Measurements from ENCODE around the gene PLEKHA6. TPM values are rescaled to one million over a fixed set of nuclear protein-coding genes. Genes with fewer than 3 reads are reported as not detected.

The PLEKHA6 gene
- total RNA-seq, 1 donor from 2014 or later: 4.1 TPM

DNA sequence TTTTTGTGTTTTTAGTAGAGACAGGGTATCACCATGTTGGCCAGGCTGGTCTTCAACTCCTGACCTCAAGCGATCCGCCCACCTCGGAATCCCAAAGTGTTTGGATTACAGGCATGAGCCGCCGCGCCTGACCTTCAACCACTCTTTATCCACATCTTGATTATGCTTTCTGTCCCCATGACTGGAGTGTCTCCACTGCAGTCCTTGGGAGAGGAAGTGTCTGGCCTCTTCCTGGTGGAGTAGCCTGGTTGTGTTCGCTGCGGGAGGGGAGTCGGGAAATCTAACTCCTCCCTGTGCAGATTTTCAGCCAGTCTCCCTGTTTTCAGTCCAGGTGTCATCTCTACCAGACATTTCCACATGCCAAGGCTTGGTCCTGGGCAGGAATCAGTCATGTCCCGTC is 173.1 kb downstream of the PLEKHA6 start:
- no peak for DNase-seq

DNA sequence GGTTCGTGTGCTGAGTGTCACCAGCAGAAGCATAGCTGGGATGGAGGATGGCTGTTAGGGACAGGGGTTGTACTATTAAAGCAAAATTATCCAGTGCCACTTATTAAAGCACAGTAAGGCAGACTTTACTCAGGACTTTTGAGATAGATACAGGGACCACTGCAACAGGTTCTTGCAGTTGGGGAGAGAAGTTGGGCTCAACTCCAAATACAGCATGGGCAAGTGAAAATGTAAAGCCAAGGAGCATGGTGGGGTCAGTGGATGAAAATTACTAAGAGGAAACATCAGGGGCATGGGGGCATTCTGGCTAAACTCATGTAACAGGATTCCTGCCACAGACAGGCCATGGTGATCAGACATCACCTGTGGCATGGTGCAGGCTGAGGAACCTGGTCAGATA is 178.6 kb downstream of the PLEKHA6 start:
- no peak for DNase-seq

DNA sequence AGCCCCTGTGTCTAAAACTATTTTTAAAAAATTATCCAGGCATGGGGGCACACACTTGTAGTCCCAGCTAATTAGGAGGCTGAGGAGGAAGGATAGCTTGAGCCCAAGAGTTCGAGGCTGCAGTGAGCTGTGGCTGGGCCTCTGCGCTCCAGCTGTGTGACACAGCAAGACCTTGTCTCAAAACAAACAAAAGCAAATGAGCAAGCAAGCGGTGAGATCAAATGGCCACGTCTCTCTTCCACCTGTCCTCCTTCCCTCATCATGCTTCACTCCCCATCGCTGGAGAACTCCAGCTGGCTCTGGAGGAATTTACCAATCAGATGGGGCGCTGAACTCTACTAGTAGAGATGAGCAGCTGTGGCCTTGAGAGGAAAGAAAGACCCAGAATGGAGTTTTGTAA is 179.6 kb downstream of the PLEKHA6 start:
- no peak for DNase-seq

DNA sequence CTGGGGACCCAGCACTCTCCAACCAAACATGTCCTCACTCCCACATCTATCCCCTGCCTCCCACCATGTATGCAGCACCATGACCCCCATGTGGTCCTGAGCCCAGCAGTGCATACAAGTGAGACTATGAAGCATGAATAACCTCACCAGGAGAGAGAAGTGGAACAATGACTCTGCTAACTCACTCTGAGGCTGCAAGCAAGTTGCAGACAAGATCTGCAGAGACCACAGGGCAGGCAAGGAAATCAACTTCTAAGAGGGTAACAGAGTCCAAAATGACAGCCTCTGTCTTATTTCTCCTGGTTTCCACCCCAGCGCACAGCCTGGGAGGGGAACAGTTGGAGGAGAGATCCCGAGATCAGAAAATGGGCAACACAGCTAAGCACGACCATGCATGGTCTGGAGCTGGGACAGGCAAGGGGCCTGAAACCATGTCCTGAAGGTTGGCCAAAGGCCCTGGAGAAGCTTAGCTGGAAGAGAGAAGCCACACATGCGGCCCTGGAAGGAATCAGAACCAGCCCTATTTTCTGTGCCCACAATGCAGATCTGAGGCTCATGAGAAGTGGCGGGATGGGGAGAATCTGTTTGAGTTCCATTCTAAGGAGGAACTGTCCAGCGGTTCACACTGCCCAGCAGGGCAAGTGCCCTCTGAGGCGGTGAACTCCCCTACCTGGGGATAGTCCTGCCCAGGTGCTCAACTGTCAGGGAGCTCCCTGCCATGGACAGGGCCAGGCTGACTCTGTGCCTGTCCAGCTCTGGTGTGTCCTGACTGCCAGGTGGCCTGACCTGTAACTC is 181.0 kb downstream of the PLEKHA6 start:
- DNase-seq: no peak

DNA sequence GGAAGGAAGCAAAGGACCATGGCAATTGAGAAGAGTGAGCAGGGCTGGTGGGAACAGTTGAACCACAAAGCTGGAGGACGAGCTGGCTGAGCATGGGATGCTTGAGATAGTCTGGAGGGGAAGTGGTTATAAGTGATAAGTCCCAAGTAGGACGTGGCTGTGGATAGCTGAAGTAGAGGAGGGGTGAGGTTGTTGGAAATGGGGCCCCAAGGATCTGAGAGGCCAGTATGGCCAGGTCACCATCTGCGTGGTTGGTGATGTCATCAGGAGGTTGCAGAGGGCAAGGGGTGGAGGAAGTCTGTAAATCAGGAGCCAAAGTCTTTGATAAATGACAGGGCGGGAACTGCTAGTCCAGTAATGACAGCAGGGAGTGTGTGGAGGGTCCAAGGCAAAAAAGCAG is 182.6 kb downstream of the PLEKHA6 start:
- DNase-seq: no peak

GRCh38 chr1:204176049-204176448 is 183.7 kb downstream of the PLEKHA6 start:
- DNase-seq: no peak

DNA sequence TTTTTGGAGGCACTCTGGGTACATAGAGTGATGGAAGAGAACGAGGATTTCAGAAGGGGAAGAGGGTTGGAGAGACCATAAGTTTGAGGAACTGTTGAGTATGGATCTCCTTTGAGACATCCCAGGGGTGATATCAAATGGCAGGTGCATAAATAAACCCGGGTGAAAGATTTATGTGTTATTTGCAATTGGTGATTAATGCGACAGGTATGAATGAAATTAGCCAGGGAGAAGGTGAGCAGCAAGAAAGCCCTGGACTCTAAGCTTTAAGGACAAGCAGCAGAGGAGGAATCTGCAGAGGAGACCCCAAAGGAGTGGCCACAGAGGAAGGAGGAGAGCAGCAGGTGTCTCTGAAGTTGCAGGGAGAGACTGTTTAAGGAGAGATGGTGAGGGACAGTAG is 184.8 kb downstream of the PLEKHA6 start:
- DNase-seq: no peak

- no peak for DNase-seq
These were observed 187.2 kb downstream of the PLEKHA6 start for GRCh38 chr1:204172404-204173029.

GRCh38 chr1:204171751-204172178 is 188.0 kb downstream of the PLEKHA6 start:
- no peak for DNase-seq

DNA sequence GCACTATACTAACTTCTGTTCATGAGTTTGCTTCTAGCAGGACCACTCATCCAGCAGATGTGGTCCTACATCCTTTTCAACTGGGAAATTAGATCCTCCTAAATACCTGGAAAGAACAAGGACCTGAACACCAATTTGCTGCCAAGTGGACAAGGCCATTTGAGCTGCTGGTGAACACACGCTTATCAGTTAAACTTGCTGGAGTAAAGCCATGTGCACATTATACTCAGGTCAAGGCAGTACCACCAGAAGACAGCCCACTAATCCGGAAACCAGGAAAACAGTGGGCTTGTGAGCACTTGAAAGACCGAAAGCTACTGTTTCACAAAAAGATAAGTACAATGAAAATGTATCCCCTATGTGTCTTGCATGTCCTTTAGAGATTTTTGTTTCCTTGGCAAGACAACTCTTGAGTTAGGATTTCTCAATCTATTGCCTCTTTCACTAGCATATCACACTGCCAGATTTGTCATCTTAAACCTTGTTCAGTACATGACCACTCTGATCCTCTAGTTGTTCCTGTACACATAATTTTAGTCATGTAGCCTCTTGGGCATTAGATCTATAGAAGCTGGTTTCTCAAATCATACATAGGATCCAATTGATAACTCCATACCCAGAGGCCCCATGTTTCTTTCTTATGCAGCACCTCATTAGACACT is 189.1 kb downstream of the PLEKHA6 start:
- no peak for DNase-seq

GRCh38 chr1:204169858-204170257 is 189.9 kb downstream of the PLEKHA6 start:
- DNase-seq: no peak

Small RNA genes within 50 kb of the gene (small RNA-seq; reads per million reads assigned to genes)
- gene AL606489.2 (ENCODE audit: low replicate concordance): not detected

Other genes starting within 250 kb of the PLEKHA6 start
- 4.6 TPM for gene ETNK2, start 207.9 kb downstream of the PLEKHA6 start, total RNA-seq
- gene REN, start 193.6 kb downstream of the PLEKHA6 start, total RNA-seq: 0.30 TPM
- 0.69 TPM for gene KISS1, start 163.4 kb downstream of the PLEKHA6 start, total RNA-seq
- gene GOLT1A, start 145.9 kb downstream of the PLEKHA6 start, total RNA-seq: not detected
- gene PPP1R15B, start 51.9 kb upstream of the PLEKHA6 start, total RNA-seq: 39.2 TPM
- 29.6 TPM for gene PIK3C2B, start 134.9 kb upstream of the PLEKHA6 start, total RNA-seq
- gene MDM4, start 156.5 kb upstream of the PLEKHA6 start, total RNA-seq: 87.5 TPM

Measured in skin of body (tissue), 3 donors.